Measurements from ENCODE around the gene HTT. TPM values are rescaled to one million over a fixed set of nuclear protein-coding genes. Genes with fewer than 3 reads are reported as not detected.

The HTT gene
- total RNA-seq, 2 experiments from 2014 or later, result 64.8 to 65.8 TPM

DNA sequence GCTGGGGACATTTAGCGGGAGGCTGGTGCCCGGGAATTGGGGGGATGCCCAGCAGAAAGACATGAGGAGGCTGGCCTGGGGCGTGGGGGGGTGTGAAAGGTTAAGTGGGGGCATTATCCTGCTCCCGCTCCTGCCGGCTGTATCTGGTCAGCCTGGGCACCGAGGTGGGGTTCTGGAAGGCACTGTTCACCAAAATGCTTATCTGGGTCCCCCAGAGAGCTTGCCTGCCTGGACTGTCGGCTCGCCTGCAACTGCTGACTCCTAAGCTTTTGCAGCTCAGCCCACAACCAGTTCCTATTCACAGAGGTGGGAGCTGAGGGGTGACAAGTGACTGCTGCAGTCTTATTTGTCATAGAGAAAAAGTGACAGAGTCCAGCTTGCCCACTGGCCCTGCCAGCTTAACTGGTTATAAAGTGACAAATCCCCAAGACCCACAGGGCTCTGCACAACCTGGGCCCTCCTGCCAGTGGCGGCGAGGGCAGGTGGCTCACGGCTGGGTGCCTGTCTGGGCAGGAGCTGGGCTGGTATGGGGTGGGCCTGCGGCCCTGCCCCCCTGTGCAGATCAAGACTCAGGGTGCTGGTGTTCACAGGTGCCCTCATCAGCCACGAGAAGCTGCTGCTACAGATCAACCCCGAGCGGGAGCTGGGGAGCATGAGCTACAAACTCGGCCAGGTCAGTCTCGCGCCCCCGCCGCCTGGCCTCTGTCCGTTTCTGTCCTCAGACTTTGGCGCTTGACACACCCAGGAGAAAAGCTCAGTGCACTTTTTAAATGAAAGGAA lies 150.8 kb downstream of the HTT start:
- H3K27ac Mint-ChIP-seq, result peak overlapping the region; percentile 35

DNA sequence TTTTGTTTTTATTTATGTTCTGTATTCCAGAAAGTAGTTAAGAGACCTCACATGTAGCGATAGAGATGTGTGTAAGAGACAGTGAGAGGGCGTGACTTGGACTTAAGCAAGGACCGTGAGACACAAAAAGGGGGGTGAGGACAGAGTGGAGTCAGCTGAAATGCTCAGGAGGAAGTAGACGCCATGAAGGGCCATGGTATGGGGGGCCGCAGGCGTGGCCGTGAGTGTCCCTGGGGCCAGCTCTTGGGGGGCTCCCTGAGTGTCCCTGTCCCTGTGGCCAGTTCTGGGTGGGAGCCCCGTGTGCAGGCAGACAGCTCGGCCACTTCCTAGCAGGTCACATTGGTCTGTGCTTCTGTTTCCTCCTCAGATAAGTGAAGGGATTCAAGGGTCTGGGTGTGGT lies 151.5 kb downstream of the HTT start:
- peaks cover 26% of the 10 kb centered on the region for H3K36me3 Mint-ChIP-seq
- POLR2A ChIA-PET, result interaction anchor here (0.6 kb wide), 1 partner anchor 86 kb away, joined by 3 read pairs; no protein-coding TSS in a partner anchor
- H3K27ac Mint-ChIP-seq, result no peak overlapping the region
- H3K9me3 Mint-ChIP-seq, result peaks cover 3% of the 10 kb centered on the region
- no peak for DNase-seq
- no peak for ATAC-seq (ENCODE audit: low read depth)
- H3K4me3 Mint-ChIP-seq, result no peak overlapping the region
- H3K4me1 Mint-ChIP-seq, result peaks cover 5% of the 10 kb centered on the region
- H3K27me3 Mint-ChIP-seq, result no peaks in the 10 kb centered on the region

More for the DNA sequence above, 150.8 kb downstream of the HTT start:
- Mint-ChIP-seq H3K4me1 (peaks cover 5% of the 10 kb centered on the region), H3K27me3 (no peaks in the 10 kb centered on the region), H3K36me3 (peaks cover 25% of the 10 kb centered on the region), H3K9me3 (peaks cover 3% of the 10 kb centered on the region), H3K4me3 (no peak overlapping the region)
- ATAC-seq (ENCODE audit: low read depth), result no peak
- DNase-seq, result no peak
- POLR2A ChIA-PET, result interaction anchor here (0.6 kb wide), 1 partner anchor 85 kb away, joined by 3 read pairs; no protein-coding TSS in a partner anchor

DNA sequence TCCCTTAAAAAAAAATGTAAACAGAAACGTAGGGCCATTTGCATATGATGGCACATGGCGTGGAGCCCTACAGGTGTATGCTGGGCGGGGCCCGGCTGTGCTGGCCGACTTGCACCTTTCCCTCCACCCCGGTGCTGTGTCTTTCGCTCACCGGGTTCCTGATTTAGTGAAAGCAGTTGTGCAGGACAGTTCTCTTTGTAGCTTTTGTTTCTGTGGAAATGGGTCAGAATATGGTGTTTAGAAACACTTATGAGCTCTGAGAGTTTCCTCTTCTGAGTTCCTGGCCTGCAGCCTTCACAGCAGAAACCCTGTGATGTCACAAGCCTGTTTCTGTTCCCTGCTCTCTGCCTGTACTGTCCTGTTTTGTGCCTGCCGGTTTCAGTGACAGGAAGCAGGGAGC lies 152.0 kb downstream of the HTT start:
- Mint-ChIP-seq H3K27ac (no peak overlapping the region), H3K27me3 (no peaks in the 10 kb centered on the region)

DNA sequence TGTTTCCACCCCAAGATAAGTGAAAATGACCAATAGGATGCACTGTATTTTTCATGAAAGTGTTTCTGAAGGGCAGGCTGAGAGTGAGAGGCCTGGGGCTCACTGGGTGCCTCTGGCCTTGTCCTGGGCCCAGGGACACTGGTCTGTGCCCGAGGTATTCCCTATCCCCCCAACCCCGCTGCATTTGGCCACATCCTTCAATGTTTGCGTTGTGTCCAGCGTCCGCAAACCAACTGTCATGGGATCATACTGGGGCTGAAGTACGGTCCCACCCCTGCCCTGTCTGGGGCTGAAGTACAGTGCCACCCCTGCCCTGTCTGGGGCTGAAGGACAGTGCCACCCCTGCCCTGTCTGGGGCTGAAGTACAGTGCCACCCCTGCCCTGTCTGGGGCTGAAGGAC lies 152.5 kb downstream of the HTT start:
- H3K27ac Mint-ChIP-seq, result no peak overlapping the region
- peaks cover 21% of the 10 kb centered on the region for H3K36me3 Mint-ChIP-seq

More for the DNA sequence above, 152.0 kb downstream of the HTT start:
- peaks cover under 1% of the 10 kb centered on the region for H3K4me1 Mint-ChIP-seq
- DNase-seq (no peak), ATAC-seq (ENCODE audit: low read depth) (no peak)
- no peak overlapping the region for H3K4me3 Mint-ChIP-seq
- H3K9me3 Mint-ChIP-seq, result peaks cover 3% of the 10 kb centered on the region
- peaks cover 22% of the 10 kb centered on the region for H3K36me3 Mint-ChIP-seq
- POLR2A ChIA-PET, result no interaction called here

DNA sequence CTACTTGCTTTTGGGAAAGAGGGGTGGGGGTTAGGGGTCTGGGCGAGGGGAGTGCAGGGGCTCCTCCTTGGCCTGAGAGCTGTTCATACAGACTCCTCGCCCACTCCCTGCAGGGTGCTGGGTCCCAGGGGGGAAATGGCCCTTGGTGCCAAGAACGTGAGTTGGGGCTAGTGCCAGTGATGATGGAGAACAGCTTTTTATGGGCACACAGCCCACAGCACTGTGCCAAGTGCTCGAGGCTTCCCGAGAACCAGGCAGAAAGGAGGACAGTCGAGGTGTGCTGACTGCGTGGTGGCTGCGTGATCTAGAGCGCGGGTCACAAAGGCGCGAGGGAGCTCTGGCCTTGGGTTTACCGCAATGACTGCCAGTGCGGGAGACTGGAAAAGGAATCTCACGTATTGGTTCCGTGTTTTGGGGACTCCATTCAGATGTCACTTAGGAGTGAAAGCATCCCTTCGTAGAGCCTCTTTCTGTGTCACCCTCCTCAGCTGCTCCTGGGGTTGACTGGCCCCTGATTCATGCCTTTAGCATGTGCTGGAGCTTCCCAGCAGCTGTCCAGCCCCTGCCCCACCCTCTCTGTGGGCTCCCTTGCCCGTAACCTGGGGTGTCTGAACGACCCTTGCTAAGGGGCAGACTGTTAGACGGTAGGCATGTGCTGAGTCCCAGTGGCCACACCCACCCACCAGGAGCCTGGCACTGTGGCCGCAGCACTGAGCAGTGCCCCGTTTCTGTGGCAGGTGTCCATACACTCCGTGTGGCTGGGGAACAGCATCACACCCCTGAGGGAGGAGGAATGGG lies 153.6 kb downstream of the HTT start:
- POLR2A ChIA-PET, result no interaction called here
- peaks cover 3% of the 10 kb centered on the region for H3K9me3 Mint-ChIP-seq
- no peak overlapping the region for H3K27ac Mint-ChIP-seq
- H3K36me3 Mint-ChIP-seq, result peaks cover 21% of the 10 kb centered on the region
- H3K4me1 Mint-ChIP-seq, result no peaks in the 10 kb centered on the region
- DNase-seq (no peak), ATAC-seq (ENCODE audit: low read depth) (no peak)
- H3K4me3 Mint-ChIP-seq, result no peak overlapping the region
- H3K27me3 Mint-ChIP-seq, result no peaks in the 10 kb centered on the region

More for the DNA sequence above, 152.5 kb downstream of the HTT start:
- DNase-seq (no peak), ATAC-seq (ENCODE audit: low read depth) (no peak)
- Mint-ChIP-seq H3K4me1 (no peaks in the 10 kb centered on the region), H3K9me3 (peaks cover 3% of the 10 kb centered on the region), H3K27me3 (no peaks in the 10 kb centered on the region), H3K4me3 (no peak overlapping the region)
- POLR2A ChIA-PET, result no interaction called here

DNA sequence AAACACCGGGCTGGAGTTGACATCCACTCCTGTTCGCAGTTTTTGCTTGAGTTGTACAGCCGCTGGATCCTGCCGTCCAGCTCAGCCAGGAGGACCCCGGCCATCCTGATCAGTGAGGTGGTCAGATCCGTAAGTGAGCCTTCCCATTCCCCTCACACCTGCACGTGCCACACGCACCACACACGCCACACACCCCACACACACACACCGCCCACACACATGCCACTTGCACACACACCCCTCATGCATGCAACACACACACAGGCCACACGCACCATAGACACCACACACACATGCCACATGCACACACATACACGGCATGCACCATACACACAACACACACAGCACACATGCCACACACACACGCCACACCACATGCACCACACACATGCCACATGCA lies 154.4 kb downstream of the HTT start:
- Mint-ChIP-seq H3K4me1 (no peaks in the 10 kb centered on the region), H3K4me3 (no peak overlapping the region), H3K36me3 (peaks cover 21% of the 10 kb centered on the region), H3K27me3 (no peaks in the 10 kb centered on the region), H3K9me3 (peaks cover 3% of the 10 kb centered on the region), H3K27ac (peak overlapping the region; percentile 13)
- ATAC-seq (ENCODE audit: low read depth) (no peak), DNase-seq (peak; percentile 2)
- POLR2A ChIA-PET, result no interaction called here

DNA sequence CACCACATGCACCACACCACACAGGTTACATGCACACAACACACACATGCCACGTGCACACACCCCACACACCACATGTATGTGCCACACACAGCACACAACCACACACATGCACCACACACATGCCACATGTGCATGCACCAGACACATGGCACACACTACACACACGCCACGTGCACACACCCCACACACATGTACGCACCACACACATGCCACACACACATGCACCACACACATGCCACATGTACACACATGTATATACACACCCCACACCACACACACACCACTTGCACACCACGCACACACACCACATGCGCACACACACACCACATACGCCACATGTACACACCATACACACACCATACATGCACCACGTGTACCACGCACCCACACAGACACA lies 154.8 kb downstream of the HTT start:
- peak overlapping the region; percentile 13 for H3K27ac Mint-ChIP-seq
- H3K36me3 Mint-ChIP-seq, result peaks cover 19% of the 10 kb centered on the region
- H3K4me1 Mint-ChIP-seq, result no peaks in the 10 kb centered on the region
- H3K9me3 Mint-ChIP-seq, result peaks cover 3% of the 10 kb centered on the region
- POLR2A ChIA-PET, result no interaction called here
- no peaks in the 10 kb centered on the region for H3K27me3 Mint-ChIP-seq
- H3K4me3 Mint-ChIP-seq, result no peak overlapping the region
- ATAC-seq (ENCODE audit: low read depth) (no peak), DNase-seq (peak; percentile 17)

DNA sequence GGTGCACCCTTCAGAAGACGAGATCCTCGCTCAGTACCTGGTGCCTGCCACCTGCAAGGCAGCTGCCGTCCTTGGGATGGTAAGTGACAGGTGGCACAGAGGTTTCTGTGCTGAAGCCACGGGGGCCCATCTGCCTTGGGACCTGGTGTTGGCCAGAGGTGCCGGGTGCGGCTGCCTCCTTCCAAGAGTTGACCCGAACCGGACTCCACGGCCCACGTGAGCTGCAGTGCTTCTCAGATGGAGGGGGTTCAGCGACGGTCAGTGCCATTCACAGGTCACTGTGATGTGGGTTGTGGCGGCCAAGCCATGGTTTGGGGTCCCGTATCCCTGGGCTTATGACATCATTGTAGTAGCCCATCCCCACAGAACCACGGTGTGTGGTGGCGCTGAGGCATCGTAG lies 155.5 kb downstream of the HTT start:
- Mint-ChIP-seq H3K27me3 (no peaks in the 10 kb centered on the region), H3K9me3 (peaks cover 3% of the 10 kb centered on the region), H3K27ac (no peak overlapping the region), H3K36me3 (peaks cover 17% of the 10 kb centered on the region), H3K4me3 (no peak overlapping the region), H3K4me1 (no peaks in the 10 kb centered on the region)
- ATAC-seq (ENCODE audit: low read depth), result no peak
- POLR2A ChIA-PET, result no interaction called here
- DNase-seq, result peak; percentile 18

DNA sequence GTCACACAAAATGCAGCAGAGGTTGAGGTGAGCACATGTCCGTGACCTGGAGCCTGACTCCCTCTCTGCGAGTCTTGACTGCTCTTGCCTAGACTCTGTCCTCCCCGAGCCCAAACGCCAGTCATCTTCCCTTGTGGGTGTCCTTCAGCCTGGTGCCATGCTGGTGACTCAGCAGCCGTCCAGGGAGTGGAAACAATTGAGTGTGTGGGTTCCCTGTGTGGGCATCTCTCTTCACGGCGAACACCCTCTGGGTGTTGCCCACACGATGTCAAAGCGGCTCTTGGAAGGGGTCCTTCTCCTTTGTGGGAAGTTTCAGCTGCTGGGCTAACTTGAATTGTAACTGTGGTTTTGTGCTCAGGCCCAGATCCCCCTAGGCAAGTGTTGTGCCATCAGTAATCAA lies 157.0 kb downstream of the HTT start:
- H3K4me1 Mint-ChIP-seq, result no peaks in the 10 kb centered on the region
- POLR2A ChIA-PET, result no interaction called here
- no peak for ATAC-seq (ENCODE audit: low read depth)

DNA sequence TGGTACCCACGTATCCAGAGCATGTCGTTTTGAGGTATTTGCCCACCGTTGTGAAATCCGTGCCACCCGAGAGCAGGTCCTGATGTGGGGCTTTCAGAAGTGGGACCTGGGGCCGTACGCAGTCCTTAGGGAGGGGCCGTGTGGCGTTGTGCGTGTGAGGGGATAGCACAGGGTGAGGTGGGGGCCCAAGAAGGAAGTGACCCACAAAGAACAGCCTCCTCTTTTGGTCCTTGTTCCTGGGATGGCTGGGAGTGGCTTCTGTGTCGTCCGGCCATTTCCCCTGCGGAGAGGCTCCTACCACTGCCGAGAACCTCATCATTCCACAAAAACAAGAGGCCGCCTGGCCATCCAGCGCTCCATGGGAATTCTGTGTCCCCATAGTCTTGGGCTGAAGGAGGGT lies 157.5 kb downstream of the HTT start:
- POLR2A ChIA-PET, result no interaction called here
- H3K36me3 Mint-ChIP-seq, result peaks cover 17% of the 10 kb centered on the region
- DNase-seq (no peak), ATAC-seq (ENCODE audit: low read depth) (no peak)
- peaks cover 3% of the 10 kb centered on the region for H3K9me3 Mint-ChIP-seq
- H3K27ac Mint-ChIP-seq, result no peak overlapping the region
- no peak overlapping the region for H3K4me3 Mint-ChIP-seq
- no peaks in the 10 kb centered on the region for H3K27me3 Mint-ChIP-seq
- no peaks in the 10 kb centered on the region for H3K4me1 Mint-ChIP-seq

More for the DNA sequence above, 157.0 kb downstream of the HTT start:
- Mint-ChIP-seq H3K27ac (no peak overlapping the region), H3K27me3 (no peaks in the 10 kb centered on the region), H3K9me3 (peaks cover 3% of the 10 kb centered on the region), H3K4me3 (no peak overlapping the region), H3K36me3 (peaks cover 17% of the 10 kb centered on the region)
- DNase-seq, result no peak

DNA sequence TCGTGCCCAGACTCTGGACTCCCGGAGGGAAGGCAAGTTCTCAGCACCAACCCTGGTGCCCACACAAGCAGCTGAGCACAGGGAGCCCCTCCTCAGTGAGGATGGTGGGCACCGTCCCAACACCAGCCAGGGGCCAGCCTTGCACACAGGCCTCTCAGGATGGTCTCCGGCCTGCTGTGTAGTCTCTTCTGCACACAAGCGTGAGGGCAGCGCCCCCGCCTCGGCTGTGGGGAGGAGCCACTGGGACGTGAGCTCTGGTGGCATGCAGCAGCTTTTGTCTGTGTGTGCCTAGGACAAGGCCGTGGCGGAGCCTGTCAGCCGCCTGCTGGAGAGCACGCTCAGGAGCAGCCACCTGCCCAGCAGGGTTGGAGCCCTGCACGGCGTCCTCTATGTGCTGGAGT lies 158.4 kb downstream of the HTT start:
- POLR2A ChIA-PET, result no interaction called here
- Mint-ChIP-seq H3K4me3 (no peak overlapping the region), H3K27ac (no peak overlapping the region), H3K27me3 (no peaks in the 10 kb centered on the region), H3K36me3 (peaks cover 17% of the 10 kb centered on the region), H3K4me1 (no peaks in the 10 kb centered on the region), H3K9me3 (peaks cover 3% of the 10 kb centered on the region)
- no peak for ATAC-seq (ENCODE audit: low read depth)
- no peak for DNase-seq

DNA sequence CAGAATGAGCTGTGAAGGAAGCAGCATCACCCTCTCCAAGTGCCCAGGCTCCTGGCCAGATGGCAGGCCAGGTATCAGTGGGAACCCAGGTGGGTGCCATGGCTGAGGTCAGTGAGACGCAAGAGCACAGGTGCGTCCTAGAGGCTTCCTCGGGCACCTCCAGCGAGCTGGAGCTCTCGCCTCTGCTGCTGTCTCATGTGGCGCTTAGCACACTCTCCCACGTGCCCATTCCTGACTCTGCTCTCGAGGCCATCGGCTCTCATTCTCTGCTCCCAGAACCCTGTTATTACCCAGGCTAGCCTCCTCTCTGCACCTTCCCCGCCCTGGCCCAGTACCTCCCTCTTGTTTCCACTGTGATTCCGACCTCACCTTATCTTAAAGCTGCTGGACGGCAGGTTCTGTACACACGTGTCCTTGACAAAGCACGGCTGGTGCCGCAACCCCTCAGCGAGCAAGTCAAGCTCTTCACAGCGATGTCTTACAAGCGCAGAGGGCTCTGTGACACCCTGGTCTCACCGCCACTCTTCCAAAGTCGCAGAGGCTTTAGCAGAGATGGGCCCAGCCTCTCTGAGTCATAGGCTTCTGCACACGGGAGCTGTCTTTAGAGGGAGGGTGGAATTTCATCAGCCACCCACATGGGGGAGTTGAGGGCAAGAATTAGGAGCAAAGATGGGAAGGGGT lies 159.1 kb downstream of the HTT start:
- no peaks in the 10 kb centered on the region for H3K27me3 Mint-ChIP-seq
- DNase-seq (no peak), ATAC-seq (ENCODE audit: low read depth) (no peak)
- peaks cover 17% of the 10 kb centered on the region for H3K36me3 Mint-ChIP-seq
- H3K4me3 Mint-ChIP-seq, result no peak overlapping the region
- H3K9me3 Mint-ChIP-seq, result peaks cover 3% of the 10 kb centered on the region
- POLR2A ChIA-PET, result no interaction called here
- no peak overlapping the region for H3K27ac Mint-ChIP-seq
- no peaks in the 10 kb centered on the region for H3K4me1 Mint-ChIP-seq

DNA sequence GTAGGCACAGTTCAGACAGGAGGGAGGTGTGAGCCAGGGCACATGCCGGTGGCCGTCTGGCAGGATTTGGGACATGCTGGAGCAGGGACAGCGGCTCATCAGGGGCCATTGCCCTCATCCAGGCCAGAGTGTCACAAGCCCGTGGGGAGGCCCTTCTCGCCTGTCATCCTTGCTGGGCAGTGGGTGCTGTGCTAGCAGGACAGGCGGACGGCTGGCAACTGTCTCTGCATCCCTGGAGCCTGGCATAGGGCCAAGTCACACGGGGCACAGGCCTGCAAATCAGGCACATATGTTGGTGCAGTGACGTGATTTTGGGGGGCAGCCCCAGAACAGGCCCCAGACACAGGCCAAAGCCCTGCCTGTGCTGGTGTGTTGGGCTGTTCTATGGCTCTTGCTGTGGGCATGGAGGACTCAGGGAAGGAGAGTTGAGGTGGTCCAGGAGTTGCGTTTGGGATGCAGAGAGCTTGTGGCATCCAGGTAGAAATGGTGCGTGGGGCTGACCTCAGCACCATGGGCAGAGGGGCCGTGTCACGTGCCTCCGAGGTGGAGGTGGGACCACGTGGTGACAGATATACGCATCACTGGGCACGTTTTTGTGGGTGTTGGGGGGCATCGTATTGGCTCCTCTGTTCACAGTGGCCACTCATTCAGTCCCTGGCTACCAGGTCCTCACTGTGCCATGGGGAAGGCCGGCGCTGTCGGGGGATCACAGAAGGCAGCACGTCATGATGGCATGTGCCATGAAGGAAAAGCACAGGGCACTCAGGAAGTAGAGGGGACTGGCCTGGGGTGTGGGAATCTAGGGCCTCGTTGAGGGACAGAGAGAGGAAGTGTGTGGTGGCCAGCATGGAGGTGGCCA lies 159.9 kb downstream of the HTT start:
- H3K36me3 Mint-ChIP-seq, result peaks cover 9% of the 10 kb centered on the region
- H3K4me3 Mint-ChIP-seq, result no peak overlapping the region
- no peaks in the 10 kb centered on the region for H3K9me3 Mint-ChIP-seq
- no peaks in the 10 kb centered on the region for H3K4me1 Mint-ChIP-seq
- no peak for DNase-seq
- peak; percentile 14 for ATAC-seq (ENCODE audit: low read depth)
- H3K27me3 Mint-ChIP-seq, result no peaks in the 10 kb centered on the region
- POLR2A ChIA-PET, result no interaction called here
- no peak overlapping the region for H3K27ac Mint-ChIP-seq

Measured in activated naive CD8-positive, alpha-beta T cell treated with anti-CD3 and anti-CD28 coated beads, Interleukin-2, amount 10 ng/mL, durations not matched to agents 7 days and 5 days (primary cell).